Measurements from ENCODE around the gene GSKIP.

DNA sequence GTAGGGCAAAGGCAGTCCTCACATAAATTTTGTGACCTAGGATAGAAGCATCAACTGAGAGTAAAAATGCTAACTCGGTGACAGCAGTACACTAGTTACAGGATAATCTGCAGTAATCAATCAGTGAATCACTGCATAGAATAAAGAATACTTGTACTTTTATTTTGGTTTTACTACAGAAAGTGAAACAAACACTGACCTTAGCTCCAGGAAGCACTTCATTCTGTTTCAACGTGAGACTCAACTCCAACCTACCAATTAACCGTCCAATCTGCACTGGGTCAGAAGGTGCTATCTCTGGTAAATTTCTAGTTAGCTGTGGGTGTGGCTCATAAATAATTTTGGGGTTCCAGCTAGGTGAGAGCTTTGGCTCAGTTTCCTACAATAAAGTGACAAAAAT lies 22.0 kb upstream of the GSKIP start:
- TF ChIP-seq POLR2A (IDR thresholded peaks at IDR 0.05), result no peak
- TF ChIP-seq, protein P1, sequence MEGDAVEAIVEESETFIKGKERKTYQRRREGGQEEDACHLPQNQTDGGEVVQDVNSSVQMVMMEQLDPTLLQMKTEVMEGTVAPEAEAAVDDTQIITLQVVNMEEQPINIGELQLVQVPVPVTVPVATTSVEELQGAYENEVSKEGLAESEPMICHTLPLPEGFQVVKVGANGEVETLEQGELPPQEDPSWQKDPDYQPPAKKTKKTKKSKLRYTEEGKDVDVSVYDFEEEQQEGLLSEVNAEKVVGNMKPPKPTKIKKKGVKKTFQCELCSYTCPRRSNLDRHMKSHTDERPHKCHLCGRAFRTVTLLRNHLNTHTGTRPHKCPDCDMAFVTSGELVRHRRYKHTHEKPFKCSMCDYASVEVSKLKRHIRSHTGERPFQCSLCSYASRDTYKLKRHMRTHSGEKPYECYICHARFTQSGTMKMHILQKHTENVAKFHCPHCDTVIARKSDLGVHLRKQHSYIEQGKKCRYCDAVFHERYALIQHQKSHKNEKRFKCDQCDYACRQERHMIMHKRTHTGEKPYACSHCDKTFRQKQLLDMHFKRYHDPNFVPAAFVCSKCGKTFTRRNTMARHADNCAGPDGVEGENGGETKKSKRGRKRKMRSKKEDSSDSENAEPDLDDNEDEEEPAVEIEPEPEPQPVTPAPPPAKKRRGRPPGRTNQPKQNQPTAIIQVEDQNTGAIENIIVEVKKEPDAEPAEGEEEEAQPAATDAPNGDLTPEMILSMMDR (IDR thresholded peaks at IDR 0.05), result no peak

All from body of pancreas (tissue), 4 donors.